Astrocyte of the cerebellum (primary cell): Measurements from ENCODE around the gene RPTN.
A peak's percentile ranks its signal among the peaks of the same experiment; 100 is the strongest.

ENCODE experiments used
- DNase-seq: peaks from one replicate; pipeline ENCODE4 v3.0.0-alpha.2; 2011; ENCODE audit warnings: low read depth
- H3K4me3 ChIP-seq: 2 replicates; pipeline ENCODE4 v1.5.1; 2011; ENCODE audit warnings: mild to moderate bottlenecking, low read depth, low read length, moderate library complexity
- in situ Hi-C: cut with HindIII; loops from 2 replicates; pipeline ENCODE4 v1.10.0; 2017; ENCODE audit warnings: low sequenced_read_pairs
- TF ChIP-seq, protein P1 (sequence below): IDR thresholded peaks from 2 replicates; pipeline ENCODE4 v1.5.1; 2012; ENCODE audit warnings: low read length, low read depth, moderate library complexity, mild to moderate bottlenecking; ENCODE audit errors: missing control alignments

Gene RPTN

DNA sequence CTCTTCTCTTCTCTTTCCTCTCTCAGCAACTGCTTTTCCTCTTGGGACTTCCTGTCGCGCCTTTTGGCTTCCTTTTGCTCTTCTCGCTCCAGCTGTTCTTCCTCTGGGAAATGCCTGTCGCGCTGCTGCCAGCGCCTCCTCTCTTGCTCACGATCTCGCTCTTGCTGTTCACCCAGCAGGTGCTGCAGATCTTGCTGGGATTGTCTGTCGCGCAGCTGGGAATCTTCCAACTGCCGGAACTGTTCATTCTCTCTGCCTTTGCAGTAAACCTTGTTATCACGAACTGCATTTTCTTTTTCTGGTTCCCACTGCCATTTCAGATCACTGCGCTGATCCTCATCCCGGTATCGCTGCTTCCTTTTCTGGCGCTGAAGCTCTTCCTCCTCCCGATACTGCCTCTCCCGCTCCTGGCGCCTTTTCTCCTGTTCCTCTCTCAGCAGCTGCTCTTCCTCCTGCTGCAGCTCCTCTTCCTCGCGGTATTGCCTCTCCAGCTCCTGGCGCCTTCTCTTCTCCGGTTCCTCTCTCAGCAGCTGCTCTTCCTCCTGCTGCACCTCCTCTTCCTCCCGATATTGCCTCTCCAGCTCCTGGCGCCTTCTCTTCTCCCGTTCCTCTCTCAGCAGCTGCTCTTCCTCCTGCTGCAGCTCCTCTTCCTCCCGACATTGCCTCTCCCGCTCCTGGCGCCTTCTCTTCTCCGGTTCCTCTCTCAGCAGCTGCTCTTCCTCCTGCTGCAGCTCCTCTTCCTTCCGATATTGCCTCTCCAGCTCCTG lies 49.6 kb downstream of the RPTN start:
- TF ChIP-seq, protein P1, sequence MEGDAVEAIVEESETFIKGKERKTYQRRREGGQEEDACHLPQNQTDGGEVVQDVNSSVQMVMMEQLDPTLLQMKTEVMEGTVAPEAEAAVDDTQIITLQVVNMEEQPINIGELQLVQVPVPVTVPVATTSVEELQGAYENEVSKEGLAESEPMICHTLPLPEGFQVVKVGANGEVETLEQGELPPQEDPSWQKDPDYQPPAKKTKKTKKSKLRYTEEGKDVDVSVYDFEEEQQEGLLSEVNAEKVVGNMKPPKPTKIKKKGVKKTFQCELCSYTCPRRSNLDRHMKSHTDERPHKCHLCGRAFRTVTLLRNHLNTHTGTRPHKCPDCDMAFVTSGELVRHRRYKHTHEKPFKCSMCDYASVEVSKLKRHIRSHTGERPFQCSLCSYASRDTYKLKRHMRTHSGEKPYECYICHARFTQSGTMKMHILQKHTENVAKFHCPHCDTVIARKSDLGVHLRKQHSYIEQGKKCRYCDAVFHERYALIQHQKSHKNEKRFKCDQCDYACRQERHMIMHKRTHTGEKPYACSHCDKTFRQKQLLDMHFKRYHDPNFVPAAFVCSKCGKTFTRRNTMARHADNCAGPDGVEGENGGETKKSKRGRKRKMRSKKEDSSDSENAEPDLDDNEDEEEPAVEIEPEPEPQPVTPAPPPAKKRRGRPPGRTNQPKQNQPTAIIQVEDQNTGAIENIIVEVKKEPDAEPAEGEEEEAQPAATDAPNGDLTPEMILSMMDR = no peak
- in situ Hi-C loops = no loop called here
- no peak for DNase-seq
- peak overlapping the region; percentile 39 for H3K4me3 ChIP-seq

DNA sequence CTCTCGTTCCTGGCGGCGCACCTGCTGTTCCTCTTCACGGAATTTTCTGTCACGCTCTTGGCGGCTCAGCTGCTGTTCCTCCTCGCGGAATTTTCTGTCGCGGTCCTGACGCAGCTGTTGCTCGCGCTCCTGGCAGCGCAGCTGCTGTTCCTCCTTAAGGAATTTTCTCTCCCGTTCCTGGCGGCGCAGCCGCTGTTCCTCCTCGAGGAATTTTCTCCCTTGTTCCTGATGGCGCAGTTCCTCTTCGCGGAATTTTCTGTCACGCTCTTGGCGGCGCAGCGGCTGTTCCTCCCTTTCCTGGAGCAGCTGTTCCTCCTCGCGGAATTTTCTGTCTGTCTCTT lies 50.2 kb downstream of the RPTN start:
- TF ChIP-seq, protein P1 = no peak
- DNase-seq = no peak
- no peak overlapping the region for H3K4me3 ChIP-seq
- in situ Hi-C loops = no loop called here

DNA sequence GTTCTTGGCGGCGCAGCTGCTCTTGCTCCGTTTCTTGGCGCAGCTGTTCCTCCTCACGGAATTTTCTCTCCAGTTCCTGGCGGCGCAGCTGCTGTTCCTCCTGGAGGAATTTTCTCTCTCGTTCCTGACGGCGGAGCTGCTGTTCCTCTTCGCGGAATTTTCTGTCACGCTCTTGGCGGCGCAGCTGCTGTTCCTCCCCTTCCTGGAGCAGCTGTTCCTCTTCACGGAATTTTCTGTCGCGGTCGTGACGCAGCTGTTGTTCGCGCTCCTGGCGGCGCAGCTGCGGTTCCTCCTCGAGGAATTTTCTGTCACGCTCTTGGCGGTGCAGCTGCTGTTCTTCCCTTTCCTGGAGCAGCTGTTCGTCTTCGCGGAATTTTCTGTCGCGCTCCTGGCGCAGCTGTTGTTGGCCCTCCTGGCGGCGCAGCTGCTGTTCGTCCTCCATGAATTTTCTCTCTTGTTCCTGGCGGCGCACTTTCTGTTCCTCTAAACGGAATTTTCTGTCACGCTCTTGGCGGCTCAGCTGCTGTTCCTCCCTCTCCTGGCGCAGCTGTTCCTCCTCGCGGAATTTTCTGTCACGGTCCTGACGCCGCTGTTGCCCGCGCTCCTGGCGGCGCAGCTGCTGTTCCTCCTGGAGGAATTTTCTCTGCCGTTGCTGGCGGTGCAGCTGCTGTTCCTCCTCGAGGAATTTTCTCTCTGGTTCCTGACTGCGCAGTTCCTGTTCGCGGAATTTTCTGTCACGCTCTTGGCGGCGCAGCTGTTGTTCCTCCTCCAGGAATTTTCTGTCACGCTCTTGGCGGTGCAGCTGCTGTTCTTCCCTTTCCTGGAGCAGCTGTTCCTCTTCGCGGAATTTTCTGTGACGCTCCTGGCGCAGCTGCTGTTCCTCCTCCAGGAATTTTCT lies 50.8 kb downstream of the RPTN start:
- no peak for DNase-seq
- in situ Hi-C loops = no loop called here
- H3K4me3 ChIP-seq = peak overlapping the region; percentile 7
- TF ChIP-seq, protein P1 = no peak

DNA sequence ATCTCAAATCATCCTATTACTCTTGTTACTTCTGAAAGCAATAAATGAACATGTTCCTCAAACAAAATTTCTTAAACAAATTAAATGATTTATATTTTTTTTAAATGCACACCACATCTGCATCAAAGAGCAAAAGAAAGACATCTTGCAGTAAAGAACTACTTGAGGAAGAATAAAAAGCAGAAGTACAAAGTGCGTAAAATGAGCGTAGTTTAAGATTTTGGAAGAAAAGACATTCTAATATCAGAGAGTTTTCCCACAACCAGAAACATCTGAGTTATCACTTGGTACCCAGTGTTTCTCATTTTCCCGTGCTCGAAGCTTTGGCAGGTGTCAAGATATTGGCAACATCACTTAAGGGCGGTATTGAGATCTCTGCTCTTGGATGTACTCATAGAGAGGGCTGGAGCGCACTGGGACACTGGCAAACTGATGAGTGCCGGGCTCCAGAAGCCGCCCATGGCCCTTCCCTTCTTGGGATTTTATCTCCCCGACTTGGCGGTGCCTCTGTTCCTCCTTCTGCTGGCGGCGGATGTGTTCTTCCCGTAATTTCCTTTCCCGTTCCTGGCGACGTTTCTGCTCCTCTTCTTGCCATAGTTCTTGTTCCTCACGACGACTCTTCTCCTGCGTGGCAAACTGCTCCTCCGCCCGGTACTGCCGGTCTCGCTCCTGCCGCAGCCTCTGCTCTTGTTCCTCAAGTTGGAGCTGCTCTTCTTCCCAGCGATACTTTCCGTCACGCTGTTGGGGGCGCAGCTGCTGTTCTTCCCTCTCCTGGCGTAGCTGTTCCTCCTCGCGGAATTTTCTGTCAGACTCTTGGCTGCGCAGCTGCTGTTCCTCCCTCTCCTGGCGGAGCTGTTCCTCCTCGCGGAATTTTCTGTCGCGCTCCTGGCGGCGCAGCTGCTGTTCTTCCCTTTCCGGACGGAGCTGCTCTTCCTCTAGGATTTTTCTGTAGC lies 51.7 kb downstream of the RPTN start:
- in situ Hi-C loops = no loop called here
- TF ChIP-seq, protein P1 = no peak
- no peak for DNase-seq
- H3K4me3 ChIP-seq = no peak overlapping the region

DNA sequence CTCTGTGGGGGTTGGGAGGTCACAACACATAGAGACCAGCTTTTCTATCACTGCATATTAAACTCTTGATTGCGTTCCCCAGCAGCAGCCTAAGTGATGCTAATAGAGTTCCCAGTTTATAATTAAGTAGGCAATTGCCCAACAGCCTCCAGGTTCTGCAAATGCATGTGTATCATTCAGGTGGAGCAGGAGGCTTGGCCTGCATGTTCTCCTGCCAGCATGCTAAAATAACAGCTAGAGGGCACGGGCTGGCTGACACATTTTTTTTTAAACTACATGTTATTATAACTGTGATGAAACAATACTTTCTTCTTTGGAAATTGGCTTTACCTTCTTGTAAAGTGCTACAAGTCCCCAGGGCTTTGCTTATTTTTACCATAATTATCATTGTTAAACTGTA lies 54.2 kb downstream of the RPTN start:
- in situ Hi-C loops = no loop called here

More for the DNA sequence above, 54.2 kb downstream of the RPTN start:
- no peak overlapping the region for H3K4me3 ChIP-seq
- DNase-seq = no peak
- TF ChIP-seq, protein P1 = no peak
